IMR-90 (cell line): ENCODE data around the gene NCK1. TPM values are rescaled to one million over a fixed set of nuclear protein-coding genes. Genes with fewer than 3 reads are reported as not detected.
"Not testable (repeated sequence)": the region's sequence is repeated elsewhere in the genome, so short reads cannot be mapped to it uniquely, and the experiment has no call there.

ENCODE experiments used
- ATAC-seq: fragments of 200-7000 bp; cut with Tn5 transposase; 2 replicates; pipeline ENCODE4 v1.9.1; 2020; ENCODE audit warnings: low read depth, mild to moderate bottlenecking, moderate library complexity
- BruUV-seq: library from RNA; stranded (reverse); fragments of 400-500 nt; replicated peaks from 2 replicates; lab custom pipeline; 2021; lab: Mats Ljungman, UMichigan
- CTCF ChIA-PET: fragments of 300-600 bp; formaldehyde crosslinking; extraction: SDS; loops from one replicate; lab custom pipeline; 2021; ENCODE audit warnings: antibody characterized with exemption; lab: Yijun Ruan, JAX
- POLR2A ChIA-PET: fragments of 300-600 bp; sonication (Branson Sonifier 250); formaldehyde crosslinking; loops from one replicate; lab custom pipeline; 2022; ENCODE audit warnings: antibody characterized with exemption; ENCODE audit not compliant: unreplicated experiment; lab: Charles Lee
- DNase-seq: peaks from one replicate; pipeline ENCODE4 v3.0.0; 2013
- H2AFZ ChIP-seq: replicated peaks from 2 replicates; pipeline ENCODE3; 2013; ENCODE audit warnings: low read length, mild to moderate bottlenecking; ENCODE audit not compliant: poor library complexity
- H2AK5ac ChIP-seq: 2 replicates; pipeline ENCODE4 v1.6.1; 2013; ENCODE audit warnings: low read depth, low read length, inconsistent platforms
- H2AK9ac ChIP-seq: replicated peaks from 2 replicates; pipeline ENCODE3; 2013; ENCODE audit warnings: mild to moderate bottlenecking, low read depth, low read length, moderate library complexity; ENCODE audit not compliant: poor library complexity
- H2BK120ac ChIP-seq: 2 replicates; pipeline ENCODE4 v1.6.1; 2013; ENCODE audit warnings: low read depth, low read length, inconsistent platforms
- H2BK15ac ChIP-seq: 3 replicates; pipeline ENCODE4 v1.6.1; 2013; ENCODE audit warnings: low read depth, low read length, inconsistent platforms
- H2BK20ac ChIP-seq: 2 replicates; pipeline ENCODE4 v1.6.1; 2013; ENCODE audit warnings: low read depth, mild to moderate bottlenecking, inconsistent platforms, low read length, moderate library complexity
- H2BK5ac ChIP-seq: 2 replicates; pipeline ENCODE4 v1.6.1; 2013; ENCODE audit warnings: mild to moderate bottlenecking, low read depth, low read length, inconsistent platforms; ENCODE audit not compliant: poor library complexity, severe bottlenecking
- H3K14ac ChIP-seq: replicated peaks from 2 replicates; pipeline ENCODE4 v1.6.1; 2013; ENCODE audit warnings: low read depth, low read length, inconsistent platforms
- H3K18ac ChIP-seq: 2 replicates; pipeline ENCODE4 v1.6.1; 2013; ENCODE audit warnings: low read depth, low read length, control low read depth
- H3K23ac ChIP-seq: 2 replicates; pipeline ENCODE4 v1.6.1; 2013; ENCODE audit warnings: low read depth, low read length, inconsistent platforms
- H3K27ac ChIP-seq: 2 replicates; pipeline ENCODE4 v1.5.1; 2013; ENCODE audit warnings: mild to moderate bottlenecking, control low read depth, low read length; ENCODE audit not compliant: insufficient read depth
- H3K27me3 ChIP-seq: 2 replicates; pipeline ENCODE4 v1.6.1; 2013; ENCODE audit warnings: low read length; ENCODE audit not compliant: control insufficient read depth, insufficient read depth
- H3K36me3 ChIP-seq: 2 replicates; pipeline ENCODE4 v1.6.1; 2013; ENCODE audit warnings: low read length, mixed read lengths; ENCODE audit not compliant: control insufficient read depth, insufficient read depth
- H3K4ac ChIP-seq: 2 replicates; pipeline ENCODE4 v1.6.1; 2013; ENCODE audit warnings: low read depth, low read length, inconsistent platforms
- H3K4me1 ChIP-seq: 2 replicates; pipeline ENCODE4 v1.6.1; 2013; ENCODE audit warnings: low read length, mixed read lengths; ENCODE audit not compliant: control insufficient read depth, insufficient read depth
- H3K4me2 ChIP-seq: 2 replicates; pipeline ENCODE4 v1.6.1; 2013; ENCODE audit warnings: low read depth, mild to moderate bottlenecking, control low read depth, low read length, moderate library complexity
- H3K4me3 ChIP-seq: 2 replicates; pipeline ENCODE4 v1.5.1; 2013; ENCODE audit warnings: low read depth, mild to moderate bottlenecking, control low read depth, low read length, moderate library complexity; ENCODE audit not compliant: insufficient read depth
- H3K56ac ChIP-seq: 2 replicates; pipeline ENCODE4 v1.6.1; 2013; ENCODE audit warnings: low read length, inconsistent platforms; ENCODE audit not compliant: insufficient read depth; ENCODE audit errors: extremely low read depth
- H3K79me1 ChIP-seq, 2 experiments: 2 replicates each; pipeline ENCODE4 v1.6.1; 2013; ENCODE audit warnings: low read length in 2 of 2, inconsistent platforms in 1 of 2, low read depth in 1 of 2
- H3K9ac ChIP-seq: 2 replicates; pipeline ENCODE4 v1.6.1; 2013; ENCODE audit warnings: low read depth, low read length, control low read depth
- H3K9me1 ChIP-seq: 2 replicates; pipeline ENCODE4 v1.6.1; 2013; ENCODE audit warnings: low read length, inconsistent platforms; ENCODE audit not compliant: insufficient read depth
- H3K9me3 ChIP-seq: 2 replicates; pipeline ENCODE4 v1.6.1; 2013; ENCODE audit warnings: low read length; ENCODE audit not compliant: control insufficient read depth, insufficient read depth
- H4K20me1 ChIP-seq: 2 replicates; pipeline ENCODE4 v1.6.1; 2013; ENCODE audit warnings: low read length, inconsistent platforms; ENCODE audit not compliant: insufficient read depth
- H4K5ac ChIP-seq: 2 replicates; pipeline ENCODE4 v1.6.1; 2013; ENCODE audit warnings: mild to moderate bottlenecking, low read depth, low read length, control low read depth
- H4K8ac ChIP-seq, 2 experiments: 2 replicates each; pipeline ENCODE4 v1.6.1; 2013; ENCODE audit warnings: low read depth in 2 of 2, low read length in 2 of 2, control low read depth in 1 of 2, inconsistent platforms in 1 of 2
- H4K91ac ChIP-seq: 2 replicates; pipeline ENCODE4 v1.6.1; 2013; ENCODE audit warnings: low read depth, low read length, inconsistent platforms; ENCODE audit not compliant: insufficient read depth
- WGBS, 2 experiments: methylation state at CpG; one replicate each; pipeline versions ENCODE4 v1.1.5 to v1.1.7; 2013; ENCODE audit warnings: missing lambda C conversion rate in 2 of 2; ENCODE audit not compliant: insufficient read length in 1 of 2; ENCODE audit errors: extremely low coverage in 2 of 2; 5-methylcytosine and 5-hydroxymethylcytosine counted together
- dilution Hi-C: fragments of 300-500 bp; cut with HindIII; formaldehyde crosslinking; loops from one replicate; pipeline ENCODE4 v1.14.3; 2018; ENCODE audit warnings: low sequenced_read_pairs; ENCODE audit not compliant: unreplicated experiment
- in situ Hi-C: fragments of 300-500 bp; cut with MboI; formaldehyde crosslinking; loops from 3 replicates; pipeline ENCODE4 v1.14.3; 2019; ENCODE audit warnings: low sequenced_read_pairs, inconsistent platforms, mixed read lengths
- intact Hi-C: fragments of 100-400 bp; cut with micrococcal nuclease; formaldehyde crosslinking; loops from 2 replicates; pipeline ENCODE4 v1.10.0; 2022
- polyA plus RNA-seq, 3 experiments: library from polyadenylated mRNA; depleted of rRNA; stranded (reverse); fragments of >200 nt; gene quantifications; 2 replicates each; pipeline ENCODE4 v1.2.3, GENCODE V29; 2012; ENCODE audit warnings: low replicate concordance in 1 of 3
- total RNA-seq: library from RNA; depleted of rRNA; stranded (reverse); fragments of >200 nt; gene quantifications from 2 replicates; pipeline ENCODE4 v1.2.3, GENCODE V29; 2012

NCK1 gene
- total and polyA plus RNA-seq, 2 of the 4 experiments (the other 2 are of a cell fraction) = 23.7 to 24.3 TPM

GRCh38 chr3:136879510-136879909 is 17.5 kb downstream of the NCK1 start:
- H2BK5ac ChIP-seq, H3K27ac ChIP-seq, in situ Hi-C loops, dilution Hi-C loops, H3K9me1 ChIP-seq, H3K4me3 ChIP-seq, H3K9me3 ChIP-seq, H3K4ac ChIP-seq, DNase-seq, H3K14ac ChIP-seq, CTCF ChIA-PET, ATAC-seq, H2AK9ac ChIP-seq, H2BK20ac ChIP-seq, H4K91ac ChIP-seq, H3K36me3 ChIP-seq, H4K5ac ChIP-seq, H3K27me3 ChIP-seq, H3K4me1 ChIP-seq, H3K23ac ChIP-seq, H2AFZ ChIP-seq, H3K9ac ChIP-seq, H4K8ac ChIP-seq, POLR2A ChIA-PET, BruUV-seq, H2AK5ac ChIP-seq, H3K56ac ChIP-seq, H3K18ac ChIP-seq, H3K4me2 ChIP-seq, intact Hi-C loops, H2BK120ac ChIP-seq, H2BK15ac ChIP-seq: not testable (repeated sequence)
- H3K79me1 ChIP-seq = peaks cover 18 to 58% of the 10 kb centered on the region in 2 experiments
- no CpG with 5 or more reads among the region's 2 CpGs for WGBS, 2 experiments
- H4K20me1 ChIP-seq = peaks cover 38% of the 10 kb centered on the region
